ENCODE data around the gene STK17B. TPM values are rescaled to one million over a fixed set of nuclear protein-coding genes. Genes with fewer than 3 reads are reported as not detected.

STK17B gene
- total and polyA plus RNA-seq, 2 of the 13 experiments (the other 11 are each of a cell fraction or from before 2014, with no cell fraction given), result 1.6 to 4.5 TPM

DNA sequence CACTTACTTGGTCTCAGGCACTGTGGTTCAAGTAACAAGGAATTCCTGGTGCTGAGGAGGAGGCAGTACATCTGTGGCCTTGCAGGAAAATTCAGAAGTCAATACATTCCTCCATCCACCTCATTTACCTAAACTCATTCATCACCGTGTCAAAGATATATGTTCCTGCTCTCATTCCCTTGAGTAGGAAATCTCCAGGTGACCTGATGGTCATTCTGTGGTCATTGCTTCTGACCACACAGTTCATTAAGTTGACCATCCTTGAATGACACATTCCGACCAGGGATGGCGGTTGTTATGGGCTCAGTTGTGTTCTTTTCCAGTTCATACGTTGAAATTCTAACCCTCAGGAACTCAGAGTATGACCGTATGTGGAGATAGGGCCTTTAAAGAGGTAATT is 2.1 kb upstream of the STK17B start:
- no peak overlapping the region for H3K27ac ChIP-seq (ENCODE audit: extremely low read length, insufficient read depth, low read length)
- no peaks in the 10 kb centered on the region for H3K36me3 ChIP-seq (replicated peaks in 1 of 2; ENCODE audit: control insufficient read depth in 1 of 2, insufficient read depth in 2 of 2, low read length in 2 of 2)
- peaks cover 3 to 29% of the 10 kb centered on the region in 2 experiments; a peak in 4 of 5 replicates for H3K27me3 ChIP-seq (ENCODE audit: control insufficient read depth in 1 of 2, insufficient read depth in 2 of 2, low read length in 2 of 2)
- H3K9ac ChIP-seq (ENCODE audit: insufficient read depth, low read depth, low read length), result no peak overlapping the region
- H3K79me2 ChIP-seq (ENCODE audit: insufficient read depth, low read length), result no peaks in the 10 kb centered on the region
- in situ Hi-C loops (cut with HindIII; ENCODE audit: extremely low pct_ligation_motif_present, low pct_unique_long_range_greater_than_20kb) (no loop called here), intact Hi-C loops (cut with micrococcal nuclease; ENCODE audit: unreplicated experiment) (loop anchor here (5.0 kb wide), 1 partner anchor 106 kb away; the partner anchor contains the start of gene DNAH7)
- WGBS (ENCODE audit: low lambda C conversion rate), result 40% methylated on average over 5 of the region's 5 CpGs
- H3K4me3 ChIP-seq (replicated peaks in 1 of 3; ENCODE audit: insufficient read depth in 1 of 3, low read depth in 2 of 3, low read length in 3 of 3), result no peak overlapping the region
- ATAC-seq (no peak), DNase-seq (ENCODE audit: low spot score) (no peak), FAIRE-seq (no peak)
- BruUV-seq (replicated peaks), result no TSS peak
- H3K9me3 ChIP-seq (ENCODE audit: low read length), result no peaks in the 10 kb centered on the region
- peaks cover 16% of the 10 kb centered on the region for H3K4me1 ChIP-seq (ENCODE audit: insufficient read depth, low read length)
- H4K20me1 ChIP-seq (ENCODE audit: insufficient read depth, low read length), result no peaks in the 10 kb centered on the region
- H3K4me2 ChIP-seq (ENCODE audit: low read depth, low read length), result no peak overlapping the region
- POLR2A ChIA-PET, result no interaction called here
- no peak overlapping the region for H2AFZ ChIP-seq (ENCODE audit: low read length)
- CTCF ChIA-PET (ENCODE audit: low intra/inter-chr PET ratio, low total read pairs), result no interaction called here
- TF ChIP-seq, protein P1, sequence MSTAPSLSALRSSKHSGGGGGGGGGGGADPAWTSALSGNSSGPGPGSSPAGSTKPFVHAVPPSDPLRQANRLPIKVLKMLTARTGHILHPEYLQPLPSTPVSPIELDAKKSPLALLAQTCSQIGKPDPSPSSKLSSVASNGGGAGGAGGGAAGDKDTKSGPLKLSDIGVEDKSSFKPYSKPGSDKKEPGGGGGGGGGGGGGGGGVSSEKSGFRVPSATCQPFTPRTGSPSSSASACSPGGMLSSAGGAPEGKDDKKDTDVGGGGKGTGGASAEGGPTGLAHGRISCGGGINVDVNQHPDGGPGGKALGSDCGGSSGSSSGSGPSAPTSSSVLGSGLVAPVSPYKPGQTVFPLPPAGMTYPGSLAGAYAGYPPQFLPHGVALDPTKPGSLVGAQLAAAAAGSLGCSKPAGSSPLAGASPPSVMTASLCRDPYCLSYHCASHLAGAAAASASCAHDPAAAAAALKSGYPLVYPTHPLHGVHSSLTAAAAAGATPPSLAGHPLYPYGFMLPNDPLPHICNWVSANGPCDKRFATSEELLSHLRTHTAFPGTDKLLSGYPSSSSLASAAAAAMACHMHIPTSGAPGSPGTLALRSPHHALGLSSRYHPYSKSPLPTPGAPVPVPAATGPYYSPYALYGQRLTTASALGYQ (CRISPR knock-in tag; IDR thresholded peaks at IDR 0.05), result no peak
- TF ChIP-seq ZNF75D (CRISPR knock-in tag; IDR thresholded peaks at IDR 0.05; ENCODE audit: borderline replicate concordance), result no peak
- TF ChIP-seq GTF2F1 (IDR thresholded peaks at IDR 0.05; ENCODE audit: low read length), result no peak
- TF ChIP-seq PHF20 (CRISPR knock-in tag; IDR thresholded peaks at IDR 0.05), result no peak
- TF ChIP-seq ZNF354B (CRISPR knock-in tag; IDR thresholded peaks at IDR 0.05), result no peak
- no peak for TF ChIP-seq ELF3 (CRISPR knock-in tag; IDR thresholded peaks at IDR 0.05)

DNA sequence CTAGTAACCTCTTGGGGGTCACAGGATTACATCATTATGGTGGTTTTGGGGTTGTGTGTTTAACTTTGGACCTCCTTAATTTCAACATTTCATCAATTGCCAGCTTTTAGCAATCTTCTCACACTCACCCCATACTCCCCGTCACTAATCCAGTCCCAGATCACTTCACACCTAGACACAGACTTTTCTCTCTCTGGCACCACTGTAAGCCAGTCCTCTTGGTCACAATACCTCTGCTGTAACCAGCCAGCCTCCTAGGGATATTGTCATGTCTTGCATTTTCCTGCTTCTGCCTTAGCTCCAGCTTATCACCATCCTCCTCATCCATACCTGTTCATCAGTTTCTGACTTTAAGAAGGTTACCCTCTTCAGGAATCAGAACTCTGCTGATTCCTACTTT is 1.6 kb upstream of the STK17B start:
- H3K9ac ChIP-seq (ENCODE audit: insufficient read depth, low read depth, low read length), result no peak overlapping the region
- in situ Hi-C loops (cut with HindIII; ENCODE audit: extremely low pct_ligation_motif_present, low pct_unique_long_range_greater_than_20kb) (no loop called here), intact Hi-C loops (cut with micrococcal nuclease; ENCODE audit: unreplicated experiment) (loop anchor here (5.0 kb wide), 1 partner anchor 106 kb away; the partner anchor contains the start of gene DNAH7)
- WGBS (ENCODE audit: low lambda C conversion rate), result 81% methylated on average over 1 of the region's 1 CpG
- H3K27me3 ChIP-seq (ENCODE audit: control insufficient read depth in 1 of 2, insufficient read depth in 2 of 2, low read length in 2 of 2), result peaks cover 3 to 29% of the 10 kb centered on the region in 2 experiments; a peak in 4 of 5 replicates
- H3K9me3 ChIP-seq (ENCODE audit: low read length), result no peaks in the 10 kb centered on the region
- ChIA-PET POLR2A (no interaction called here), CTCF (ENCODE audit: low intra/inter-chr PET ratio, low total read pairs) (no interaction called here)
- H3K4me1 ChIP-seq (ENCODE audit: insufficient read depth, low read length), result peaks cover 16% of the 10 kb centered on the region
- H3K4me2 ChIP-seq (ENCODE audit: low read depth, low read length), result no peak overlapping the region
- BruUV-seq (replicated peaks), result no TSS peak
- H3K4me3 ChIP-seq (replicated peaks in 1 of 3; ENCODE audit: insufficient read depth in 1 of 3, low read depth in 2 of 3, low read length in 3 of 3), result no peak overlapping the region
- H2AFZ ChIP-seq (ENCODE audit: low read length), result no peak overlapping the region
- no peak for ATAC-seq
- no peaks in the 10 kb centered on the region for H3K36me3 ChIP-seq (replicated peaks in 1 of 2; ENCODE audit: control insufficient read depth in 1 of 2, insufficient read depth in 2 of 2, low read length in 2 of 2)
- H3K79me2 ChIP-seq (ENCODE audit: insufficient read depth, low read length), result no peaks in the 10 kb centered on the region
- no peak for FAIRE-seq
- no peaks in the 10 kb centered on the region for H4K20me1 ChIP-seq (ENCODE audit: insufficient read depth, low read length)
- no peak for DNase-seq (ENCODE audit: low spot score)
- no peak overlapping the region for H3K27ac ChIP-seq (ENCODE audit: extremely low read length, insufficient read depth, low read length)
- TF ChIP-seq ZNF329 (CRISPR knock-in tag; IDR thresholded peaks at IDR 0.05; ENCODE audit: low read depth), result no peak
- TF ChIP-seq, protein P2, sequence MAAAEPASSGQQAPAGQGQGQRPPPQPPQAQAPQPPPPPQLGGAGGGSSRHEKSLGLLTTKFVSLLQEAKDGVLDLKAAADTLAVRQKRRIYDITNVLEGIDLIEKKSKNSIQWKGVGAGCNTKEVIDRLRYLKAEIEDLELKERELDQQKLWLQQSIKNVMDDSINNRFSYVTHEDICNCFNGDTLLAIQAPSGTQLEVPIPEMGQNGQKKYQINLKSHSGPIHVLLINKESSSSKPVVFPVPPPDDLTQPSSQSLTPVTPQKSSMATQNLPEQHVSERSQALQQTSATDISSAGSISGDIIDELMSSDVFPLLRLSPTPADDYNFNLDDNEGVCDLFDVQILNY (CRISPR knock-in tag; conservative IDR thresholded peaks at IDR 0.05), result no peak
- no peak for TF ChIP-seq ZNF776 (CRISPR knock-in tag; IDR thresholded peaks at IDR 0.05)
- TF ChIP-seq NCOR1 (IDR thresholded peaks at IDR 0.05; ENCODE audit: borderline replicate concordance, low read length), result no peak
- no peak for TF ChIP-seq ZFY (CRISPR knock-in tag; IDR thresholded peaks at IDR 0.05)
- TF ChIP-seq, protein P3, sequence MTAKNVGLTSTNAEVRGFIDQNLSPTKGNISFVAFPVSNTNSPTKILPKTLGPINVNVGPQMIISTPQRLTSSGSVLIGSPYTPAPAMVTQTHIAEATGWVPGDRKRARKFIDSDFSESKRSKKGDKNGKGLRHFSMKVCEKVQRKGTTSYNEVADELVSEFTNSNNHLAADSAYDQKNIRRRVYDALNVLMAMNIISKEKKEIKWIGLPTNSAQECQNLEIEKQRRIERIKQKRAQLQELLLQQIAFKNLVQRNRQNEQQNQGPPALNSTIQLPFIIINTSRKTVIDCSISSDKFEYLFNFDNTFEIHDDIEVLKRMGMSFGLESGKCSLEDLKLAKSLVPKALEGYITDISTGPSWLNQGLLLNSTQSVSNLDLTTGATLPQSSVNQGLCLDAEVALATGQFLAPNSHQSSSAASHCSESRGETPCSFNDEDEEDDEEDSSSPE (CRISPR knock-in tag; IDR thresholded peaks at IDR 0.05), result no peak

Measured in HepG2 (cell line).